GM23338 (cell line): Measurements from ENCODE around the gene ROBO1. TPM values are rescaled to one million over a fixed set of nuclear protein-coding genes. Genes with fewer than 3 reads are reported as not detected.

ENCODE experiments used
- ATAC-seq: fragments of 200-7000 bp; cut with Tn5 transposase; 3 replicates; pipeline ENCODE4 v1.9.1; 2020
- DNase-seq: peaks from one replicate; pipeline ENCODE4 v3.0.0-alpha.2; 2015; ENCODE audit warnings: low spot score
- H2AFZ ChIP-seq: fragments of 200-600 bp; sonication (generic); 2 replicates; pipeline ENCODE4 v1.8.0; 2016; ENCODE audit warnings: antibody characterized with exemption, mild to moderate bottlenecking, moderate library complexity
- H3F3A ChIP-seq: fragments of 200-600 bp; sonication (generic); replicated peaks from 2 replicates; pipeline ENCODE4 v1.8.0; 2017; ENCODE audit warnings: antibody characterized with exemption, mixed run types, low read depth
- H3K27ac ChIP-seq: fragments of 200-600 bp; sonication (generic); 2 replicates; pipeline ENCODE4 v1.6.1; 2016; ENCODE audit warnings: low read depth
- H3K27me3 ChIP-seq: fragments of 200-600 bp; sonication (generic); 2 replicates; pipeline ENCODE4 v1.8.0; 2016; ENCODE audit warnings: mild to moderate bottlenecking, mixed run types, moderate library complexity; ENCODE audit not compliant: insufficient read depth
- H3K36me3 ChIP-seq: fragments of 200-600 bp; sonication (generic); 2 replicates; pipeline ENCODE4 v1.8.0; 2016; ENCODE audit warnings: mild to moderate bottlenecking; ENCODE audit not compliant: insufficient read depth
- H3K4me1 ChIP-seq: fragments of 200-600 bp; sonication (generic); 2 replicates; pipeline ENCODE4 v1.8.0; 2016; ENCODE audit warnings: mild to moderate bottlenecking, moderate library complexity; ENCODE audit not compliant: insufficient read depth
- H3K4me2 ChIP-seq: fragments of 200-600 bp; sonication (generic); 2 replicates; pipeline ENCODE4 v1.7.1; 2017; ENCODE audit warnings: mixed run types
- H3K4me3 ChIP-seq: fragments of 200-600 bp; sonication (generic); 2 replicates; pipeline ENCODE4 v1.6.1; 2016; ENCODE audit warnings: mixed run types
- H3K79me2 ChIP-seq: fragments of 200-600 bp; sonication (generic); replicated peaks from 2 replicates; pipeline ENCODE4 v1.8.0; 2017; ENCODE audit warnings: mild to moderate bottlenecking; ENCODE audit not compliant: insufficient read depth
- H3K9me2 ChIP-seq: fragments of 200-600 bp; sonication (generic); 2 replicates; pipeline ENCODE4 v1.8.0; 2017; ENCODE audit not compliant: insufficient read depth
- H4K20me1 ChIP-seq: fragments of 200-600 bp; sonication (generic); replicated peaks from 2 replicates; pipeline ENCODE4 v1.8.0; 2017; ENCODE audit warnings: mild to moderate bottlenecking; ENCODE audit not compliant: insufficient read depth
- H3K27ac Mint-ChIP-seq: 2 replicates; pipeline ENCODE4 v1.8.0; 2020; ENCODE audit warnings: inconsistent platforms, mild to moderate bottlenecking, moderate library complexity, mixed read lengths
- H3K27me3 Mint-ChIP-seq: 3 replicates; pipeline ENCODE4 v1.8.0; 2022; ENCODE audit warnings: low read depth, mild to moderate bottlenecking, moderate library complexity, mixed read lengths, inconsistent platforms; ENCODE audit not compliant: insufficient read depth, poor library complexity
- H3K36me3 Mint-ChIP-seq: 3 replicates; pipeline ENCODE4 v1.8.0; 2021; ENCODE audit warnings: low read depth, mild to moderate bottlenecking, inconsistent platforms, moderate library complexity, mixed read lengths
- H3K4me1 Mint-ChIP-seq: 3 replicates; pipeline ENCODE4 v1.8.0; 2020; ENCODE audit warnings: mild to moderate bottlenecking, inconsistent platforms, mixed read lengths
- H3K4me3 Mint-ChIP-seq: 3 replicates; pipeline ENCODE4 v1.8.0; 2021; ENCODE audit warnings: moderate library complexity, mild to moderate bottlenecking, inconsistent platforms, mixed read lengths
- H3K9me3 Mint-ChIP-seq: 3 replicates; pipeline ENCODE4 v1.8.0; 2020; ENCODE audit warnings: moderate library complexity, mild to moderate bottlenecking, inconsistent platforms, mixed read lengths
- CREB1 ChIP-seq: fragments of 250-450 bp; sonication (Bioruptor Pico); IDR thresholded peaks from 2 replicates; pipeline ENCODE4 v1.5.0; 2020; ENCODE audit warnings: low read depth, mild to moderate bottlenecking, moderate library complexity
- EZH2 ChIP-seq: fragments of 200-600 bp; sonication (generic); IDR thresholded peaks from one replicate; pipeline ENCODE4 v1.8.0; 2017; ENCODE audit warnings: antibody characterized with exemption, mild to moderate bottlenecking, low read depth; ENCODE audit not compliant: unreplicated experiment
- EZH2phosphoT487 ChIP-seq: fragments of 200-600 bp; sonication (generic); IDR thresholded peaks from one replicate; pipeline ENCODE4 v1.8.1; 2018; ENCODE audit warnings: antibody characterized with exemption; ENCODE audit not compliant: unreplicated experiment
- JUNB ChIP-seq: IDR thresholded peaks from one replicate; pipeline ENCODE4 v1.6.1; 2016; ENCODE audit warnings: antibody characterized with exemption; ENCODE audit not compliant: unreplicated experiment
- NANOG ChIP-seq: IDR thresholded peaks from 2 replicates; pipeline ENCODE4 v1.6.1; 2016; ENCODE audit warnings: antibody characterized with exemption, borderline replicate concordance
- POLR2AphosphoS5 ChIP-seq: IDR thresholded peaks from 2 replicates; pipeline ENCODE4 v1.6.1; 2016; ENCODE audit warnings: antibody characterized with exemption, low read depth
- STAT1 ChIP-seq: IDR thresholded peaks from one replicate; pipeline ENCODE4 v1.6.1; 2016; ENCODE audit warnings: antibody characterized with exemption; ENCODE audit not compliant: unreplicated experiment
- ZNF114 ChIP-seq: fragments of 250-450 bp; sonication (Bioruptor Pico); IDR thresholded peaks from 2 replicates; pipeline ENCODE4 v1.5.0; 2020; ENCODE audit warnings: mild to moderate bottlenecking, moderate library complexity
- ZNF331 ChIP-seq: fragments of 250-450 bp; sonication (Bioruptor Pico); IDR thresholded peaks from 2 replicates; pipeline ENCODE4 v1.5.0; 2020; ENCODE audit warnings: low read depth, mild to moderate bottlenecking, moderate library complexity
- polyA plus RNA-seq: library from polyadenylated mRNA; unstranded; fragments of >200 nt; fragmentation: Nextera tagmentation; extraction: Ambion mirVana; gene quantifications from 2 replicates; pipeline ENCODE4 v1.2.1, GENCODE V29; 2016
- total RNA-seq: library from RNA; depleted of rRNA; stranded (reverse); fragments of >200 nt; shearing (Covaris generic); gene quantifications from 2 replicates; pipeline ENCODE4 v1.2.3, GENCODE V29; 2014
- TF ChIP-seq, protein P1 (sequence below): IDR thresholded peaks from 2 replicates; pipeline ENCODE4 v1.6.1; 2016; ENCODE audit warnings: antibody characterized with exemption
- TF ChIP-seq, protein P2 (sequence below): IDR thresholded peaks from one replicate; pipeline ENCODE4 v1.6.1; 2018; ENCODE audit warnings: antibody characterized with exemption; ENCODE audit not compliant: unreplicated experiment
- TF ChIP-seq, protein P3 (sequence below): fragments of 250-450 bp; sonication (Bioruptor Pico); IDR thresholded peaks from 2 replicates; pipeline ENCODE4 v1.5.0; 2020; ENCODE audit warnings: mild to moderate bottlenecking, moderate library complexity
- TF ChIP-seq, protein P4 (sequence below), 2 experiments: fragments of 200-600 bp in 1 of 2; sonication (generic) in 1 of 2; conservative IDR thresholded peaks; 2 replicates each; pipeline versions ENCODE4 v1.5.1 to v1.6.1; 2016 to 2017; ENCODE audit warnings: antibody characterized with exemption in 2 of 2, low read depth in 2 of 2, mild to moderate bottlenecking in 2 of 2, moderate library complexity in 1 of 2

The ROBO1 gene
- total and polyA plus RNA-seq, 2 experiments from 2014 or later, result 19.2 to 78.3 TPM

DNA sequence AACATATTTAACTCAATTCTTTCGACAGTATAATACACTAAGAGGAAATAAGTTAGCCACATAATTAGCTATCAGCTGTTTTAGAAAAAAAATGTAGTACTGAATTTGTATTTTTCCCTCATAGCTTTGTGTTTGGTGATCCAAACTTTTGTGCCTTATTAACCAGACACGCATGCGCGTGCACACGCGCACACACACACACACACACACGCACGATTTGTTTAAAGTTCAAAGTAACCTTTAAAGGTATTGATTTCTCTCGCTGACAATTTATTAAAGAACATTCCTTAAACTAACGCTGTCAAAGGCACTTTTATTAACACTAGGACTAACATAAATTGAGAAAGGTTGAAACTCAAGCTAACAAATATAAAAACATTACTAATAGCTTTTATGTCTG lies 198.9 kb downstream of the ROBO1 start:
- no peaks in the 10 kb centered on the region for H3K36me3 Mint-ChIP-seq
- Histone ChIP-seq H3F3A (no peaks in the 10 kb centered on the region), H2AFZ (no peak overlapping the region), H3K9me2 (no peaks in the 10 kb centered on the region), H3K4me3 (no peak overlapping the region), H3K27ac (no peak overlapping the region), H3K36me3 (no peaks in the 10 kb centered on the region), H3K4me2 (no peak overlapping the region), H3K79me2 (no peaks in the 10 kb centered on the region), H3K4me1 (no peaks in the 10 kb centered on the region), H3K27me3 (no peaks in the 10 kb centered on the region), H4K20me1 (no peaks in the 10 kb centered on the region)
- no peak overlapping the region for H3K27ac Mint-ChIP-seq
- no peaks in the 10 kb centered on the region for H3K4me1 Mint-ChIP-seq
- no peak for DNase-seq
- no peak for ATAC-seq
- H3K9me3 Mint-ChIP-seq, result no peaks in the 10 kb centered on the region
- H3K27me3 Mint-ChIP-seq, result no peaks in the 10 kb centered on the region
- TF ChIP-seq, protein P1, sequence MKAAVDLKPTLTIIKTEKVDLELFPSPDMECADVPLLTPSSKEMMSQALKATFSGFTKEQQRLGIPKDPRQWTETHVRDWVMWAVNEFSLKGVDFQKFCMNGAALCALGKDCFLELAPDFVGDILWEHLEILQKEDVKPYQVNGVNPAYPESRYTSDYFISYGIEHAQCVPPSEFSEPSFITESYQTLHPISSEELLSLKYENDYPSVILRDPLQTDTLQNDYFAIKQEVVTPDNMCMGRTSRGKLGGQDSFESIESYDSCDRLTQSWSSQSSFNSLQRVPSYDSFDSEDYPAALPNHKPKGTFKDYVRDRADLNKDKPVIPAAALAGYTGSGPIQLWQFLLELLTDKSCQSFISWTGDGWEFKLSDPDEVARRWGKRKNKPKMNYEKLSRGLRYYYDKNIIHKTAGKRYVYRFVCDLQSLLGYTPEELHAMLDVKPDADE, result no peak
- TF ChIP-seq EZH2phosphoT487, result no peak
- TF ChIP-seq EZH2, result no peak
- TF ChIP-seq, protein P2, sequence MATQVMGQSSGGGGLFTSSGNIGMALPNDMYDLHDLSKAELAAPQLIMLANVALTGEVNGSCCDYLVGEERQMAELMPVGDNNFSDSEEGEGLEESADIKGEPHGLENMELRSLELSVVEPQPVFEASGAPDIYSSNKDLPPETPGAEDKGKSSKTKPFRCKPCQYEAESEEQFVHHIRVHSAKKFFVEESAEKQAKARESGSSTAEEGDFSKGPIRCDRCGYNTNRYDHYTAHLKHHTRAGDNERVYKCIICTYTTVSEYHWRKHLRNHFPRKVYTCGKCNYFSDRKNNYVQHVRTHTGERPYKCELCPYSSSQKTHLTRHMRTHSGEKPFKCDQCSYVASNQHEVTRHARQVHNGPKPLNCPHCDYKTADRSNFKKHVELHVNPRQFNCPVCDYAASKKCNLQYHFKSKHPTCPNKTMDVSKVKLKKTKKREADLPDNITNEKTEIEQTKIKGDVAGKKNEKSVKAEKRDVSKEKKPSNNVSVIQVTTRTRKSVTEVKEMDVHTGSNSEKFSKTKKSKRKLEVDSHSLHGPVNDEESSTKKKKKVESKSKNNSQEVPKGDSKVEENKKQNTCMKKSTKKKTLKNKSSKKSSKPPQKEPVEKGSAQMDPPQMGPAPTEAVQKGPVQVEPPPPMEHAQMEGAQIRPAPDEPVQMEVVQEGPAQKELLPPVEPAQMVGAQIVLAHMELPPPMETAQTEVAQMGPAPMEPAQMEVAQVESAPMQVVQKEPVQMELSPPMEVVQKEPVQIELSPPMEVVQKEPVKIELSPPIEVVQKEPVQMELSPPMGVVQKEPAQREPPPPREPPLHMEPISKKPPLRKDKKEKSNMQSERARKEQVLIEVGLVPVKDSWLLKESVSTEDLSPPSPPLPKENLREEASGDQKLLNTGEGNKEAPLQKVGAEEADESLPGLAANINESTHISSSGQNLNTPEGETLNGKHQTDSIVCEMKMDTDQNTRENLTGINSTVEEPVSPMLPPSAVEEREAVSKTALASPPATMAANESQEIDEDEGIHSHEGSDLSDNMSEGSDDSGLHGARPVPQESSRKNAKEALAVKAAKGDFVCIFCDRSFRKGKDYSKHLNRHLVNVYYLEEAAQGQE, result no peak
- TF ChIP-seq, protein P3, sequence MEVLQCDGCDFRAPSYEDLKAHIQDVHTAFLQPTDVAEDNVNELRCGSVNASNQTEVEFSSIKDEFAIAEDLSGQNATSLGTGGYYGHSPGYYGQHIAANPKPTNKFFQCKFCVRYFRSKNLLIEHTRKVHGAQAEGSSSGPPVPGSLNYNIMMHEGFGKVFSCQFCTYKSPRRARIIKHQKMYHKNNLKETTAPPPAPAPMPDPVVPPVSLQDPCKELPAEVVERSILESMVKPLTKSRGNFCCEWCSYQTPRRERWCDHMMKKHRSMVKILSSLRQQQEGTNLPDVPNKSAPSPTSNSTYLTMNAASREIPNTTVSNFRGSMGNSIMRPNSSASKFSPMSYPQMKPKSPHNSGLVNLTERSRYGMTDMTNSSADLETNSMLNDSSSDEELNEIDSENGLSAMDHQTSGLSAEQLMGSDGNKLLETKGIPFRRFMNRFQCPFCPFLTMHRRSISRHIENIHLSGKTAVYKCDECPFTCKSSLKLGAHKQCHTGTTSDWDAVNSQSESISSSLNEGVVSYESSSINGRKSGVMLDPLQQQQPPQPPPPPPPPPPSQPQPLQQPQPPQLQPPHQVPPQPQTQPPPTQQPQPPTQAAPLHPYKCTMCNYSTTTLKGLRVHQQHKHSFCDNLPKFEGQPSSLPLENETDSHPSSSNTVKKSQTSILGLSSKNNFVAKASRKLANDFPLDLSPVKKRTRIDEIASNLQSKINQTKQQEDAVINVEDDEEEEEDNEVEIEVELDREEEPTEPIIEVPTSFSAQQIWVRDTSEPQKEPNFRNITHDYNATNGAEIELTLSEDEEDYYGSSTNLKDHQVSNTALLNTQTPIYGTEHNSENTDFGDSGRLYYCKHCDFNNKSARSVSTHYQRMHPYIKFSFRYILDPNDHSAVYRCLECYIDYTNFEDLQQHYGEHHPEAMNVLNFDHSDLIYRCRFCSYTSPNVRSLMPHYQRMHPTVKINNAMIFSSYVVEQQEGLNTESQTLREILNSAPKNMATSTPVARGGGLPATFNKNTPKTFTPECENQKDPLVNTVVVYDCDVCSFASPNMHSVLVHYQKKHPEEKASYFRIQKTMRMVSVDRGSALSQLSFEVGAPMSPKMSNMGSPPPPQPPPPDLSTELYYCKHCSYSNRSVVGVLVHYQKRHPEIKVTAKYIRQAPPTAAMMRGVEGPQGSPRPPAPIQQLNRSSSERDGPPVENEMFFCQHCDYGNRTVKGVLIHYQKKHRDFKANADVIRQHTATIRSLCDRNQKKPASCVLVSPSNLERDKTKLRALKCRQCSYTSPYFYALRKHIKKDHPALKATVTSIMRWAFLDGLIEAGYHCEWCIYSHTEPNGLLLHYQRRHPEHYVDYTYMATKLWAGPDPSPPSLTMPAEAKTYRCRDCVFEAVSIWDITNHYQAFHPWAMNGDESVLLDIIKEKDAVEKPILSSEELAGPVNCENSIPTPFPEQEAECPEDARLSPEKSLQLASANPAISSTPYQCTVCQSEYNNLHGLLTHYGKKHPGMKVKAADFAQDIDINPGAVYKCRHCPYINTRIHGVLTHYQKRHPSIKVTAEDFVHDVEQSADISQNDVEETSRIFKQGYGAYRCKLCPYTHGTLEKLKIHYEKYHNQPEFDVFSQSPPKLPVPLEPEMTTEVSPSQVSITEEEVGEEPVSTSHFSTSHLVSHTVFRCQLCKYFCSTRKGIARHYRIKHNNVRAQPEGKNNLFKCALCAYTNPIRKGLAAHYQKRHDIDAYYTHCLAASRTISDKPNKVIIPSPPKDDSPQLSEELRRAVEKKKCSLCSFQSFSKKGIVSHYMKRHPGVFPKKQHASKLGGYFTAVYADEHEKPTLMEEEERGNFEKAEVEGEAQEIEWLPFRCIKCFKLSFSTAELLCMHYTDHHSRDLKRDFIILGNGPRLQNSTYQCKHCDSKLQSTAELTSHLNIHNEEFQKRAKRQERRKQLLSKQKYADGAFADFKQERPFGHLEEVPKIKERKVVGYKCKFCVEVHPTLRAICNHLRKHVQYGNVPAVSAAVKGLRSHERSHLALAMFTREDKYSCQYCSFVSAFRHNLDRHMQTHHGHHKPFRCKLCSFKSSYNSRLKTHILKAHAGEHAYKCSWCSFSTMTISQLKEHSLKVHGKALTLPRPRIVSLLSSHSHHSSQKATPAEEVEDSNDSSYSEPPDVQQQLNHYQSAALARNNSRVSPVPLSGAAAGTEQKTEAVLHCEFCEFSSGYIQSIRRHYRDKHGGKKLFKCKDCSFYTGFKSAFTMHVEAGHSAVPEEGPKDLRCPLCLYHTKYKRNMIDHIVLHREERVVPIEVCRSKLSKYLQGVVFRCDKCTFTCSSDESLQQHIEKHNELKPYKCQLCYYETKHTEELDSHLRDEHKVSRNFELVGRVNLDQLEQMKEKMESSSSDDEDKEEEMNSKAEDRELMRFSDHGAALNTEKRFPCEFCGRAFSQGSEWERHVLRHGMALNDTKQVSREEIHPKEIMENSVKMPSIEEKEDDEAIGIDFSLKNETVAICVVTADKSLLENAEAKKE (CRISPR knock-in tag), result no peak
- no peak for TF ChIP-seq JUNB
- no peak for TF ChIP-seq STAT1
- TF ChIP-seq CREB1, result no peak
- TF ChIP-seq NANOG, result no peak
- TF ChIP-seq ZNF331 (CRISPR knock-in tag), result no peak
- TF ChIP-seq POLR2AphosphoS5, result no peak
- TF ChIP-seq, protein P4, sequence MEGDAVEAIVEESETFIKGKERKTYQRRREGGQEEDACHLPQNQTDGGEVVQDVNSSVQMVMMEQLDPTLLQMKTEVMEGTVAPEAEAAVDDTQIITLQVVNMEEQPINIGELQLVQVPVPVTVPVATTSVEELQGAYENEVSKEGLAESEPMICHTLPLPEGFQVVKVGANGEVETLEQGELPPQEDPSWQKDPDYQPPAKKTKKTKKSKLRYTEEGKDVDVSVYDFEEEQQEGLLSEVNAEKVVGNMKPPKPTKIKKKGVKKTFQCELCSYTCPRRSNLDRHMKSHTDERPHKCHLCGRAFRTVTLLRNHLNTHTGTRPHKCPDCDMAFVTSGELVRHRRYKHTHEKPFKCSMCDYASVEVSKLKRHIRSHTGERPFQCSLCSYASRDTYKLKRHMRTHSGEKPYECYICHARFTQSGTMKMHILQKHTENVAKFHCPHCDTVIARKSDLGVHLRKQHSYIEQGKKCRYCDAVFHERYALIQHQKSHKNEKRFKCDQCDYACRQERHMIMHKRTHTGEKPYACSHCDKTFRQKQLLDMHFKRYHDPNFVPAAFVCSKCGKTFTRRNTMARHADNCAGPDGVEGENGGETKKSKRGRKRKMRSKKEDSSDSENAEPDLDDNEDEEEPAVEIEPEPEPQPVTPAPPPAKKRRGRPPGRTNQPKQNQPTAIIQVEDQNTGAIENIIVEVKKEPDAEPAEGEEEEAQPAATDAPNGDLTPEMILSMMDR (conservative IDR thresholded peaks at IDR 0.05; ENCODE audit: low read depth in 2 of 2), result no peak
- no peak for TF ChIP-seq ZNF114 (CRISPR knock-in tag)
- H3K4me3 Mint-ChIP-seq, result no peak overlapping the region
